ENCODE results near the gene SPRY1.

Gene SPRY1

GRCh38 chr4:123443401-123444289 lies 47.0 kb downstream of the SPRY1 start:
- DNase-seq (ENCODE audit: low read depth) = no peak

- DNase-seq (ENCODE audit: low read depth) = no peak
These were observed 47.7 kb downstream of the SPRY1 start for GRCh38 chr4:123444290-123444731.

GRCh38 chr4:123446865-123447474 lies 50.4 kb downstream of the SPRY1 start:
- DNase-seq (ENCODE audit: low read depth) = no peak

- DNase-seq (ENCODE audit: low read depth) = no peak
These were observed 52.8 kb downstream of the SPRY1 start for GRCh38 chr4:123449362-123449761.

- DNase-seq (ENCODE audit: low read depth) = no peak
These were observed 53.2 kb downstream of the SPRY1 start for GRCh38 chr4:123449780-123450179.

GRCh38 chr4:123450393-123450792 lies 53.8 kb downstream of the SPRY1 start:
- no peak for DNase-seq (ENCODE audit: low read depth)

- no peak for DNase-seq (ENCODE audit: low read depth)
These were observed 56.0 kb downstream of the SPRY1 start for GRCh38 chr4:123452616-123453015.

GRCh38 chr4:123453061-123453680 lies 56.6 kb downstream of the SPRY1 start:
- no peak for DNase-seq (ENCODE audit: low read depth)
